CMK (cell line): ENCODE measurements around the gene RNF225.
"Not testable (repeated sequence)": the region's sequence is repeated elsewhere in the genome, so short reads cannot be mapped to it uniquely, and the experiment has no call there.

ENCODE experiments used
- DNase-seq: peaks from one replicate; pipeline ENCODE4 v3.0.0-alpha.2; 2010; ENCODE audit warnings: low read depth

Gene RNF225

DNA sequence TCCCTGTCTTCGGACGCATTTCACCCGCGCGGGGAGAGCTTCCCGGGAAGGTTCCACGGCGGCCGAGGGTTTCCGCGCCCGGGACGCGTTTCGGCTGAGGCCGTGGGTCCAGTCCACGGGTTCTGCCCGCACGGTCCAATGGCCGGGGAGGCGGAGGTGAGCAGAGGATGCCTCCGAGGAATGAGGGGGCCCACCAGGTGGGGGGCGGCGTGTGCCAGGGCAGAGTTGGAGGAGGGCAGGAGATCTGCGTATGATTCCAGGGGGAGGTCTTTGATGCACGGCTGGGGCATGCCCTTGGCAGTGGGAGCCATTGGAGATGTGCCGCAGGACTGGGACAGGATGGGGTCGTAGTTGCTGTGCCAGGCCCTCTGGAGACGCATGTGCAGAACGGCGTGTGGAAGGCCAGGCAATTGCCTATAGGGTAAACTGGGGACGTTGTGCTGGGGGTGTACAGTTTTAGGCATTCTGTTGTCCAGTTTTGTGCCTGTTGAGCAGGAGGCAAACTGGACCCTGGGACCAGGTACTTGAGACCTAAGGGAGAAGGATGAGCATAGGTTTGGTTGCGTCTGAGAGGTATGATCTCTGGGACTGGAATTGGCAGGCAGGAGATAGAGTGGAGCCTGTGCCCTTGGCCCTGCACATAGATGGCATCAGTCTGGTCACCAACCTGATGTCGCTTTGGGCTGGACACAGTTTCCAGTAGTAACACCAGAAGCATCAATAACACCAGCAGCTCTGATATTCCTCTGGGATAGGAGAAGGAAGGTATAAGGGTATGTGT lies 13.7 kb downstream of the RNF225 start:
- DNase-seq = no peak

DNA sequence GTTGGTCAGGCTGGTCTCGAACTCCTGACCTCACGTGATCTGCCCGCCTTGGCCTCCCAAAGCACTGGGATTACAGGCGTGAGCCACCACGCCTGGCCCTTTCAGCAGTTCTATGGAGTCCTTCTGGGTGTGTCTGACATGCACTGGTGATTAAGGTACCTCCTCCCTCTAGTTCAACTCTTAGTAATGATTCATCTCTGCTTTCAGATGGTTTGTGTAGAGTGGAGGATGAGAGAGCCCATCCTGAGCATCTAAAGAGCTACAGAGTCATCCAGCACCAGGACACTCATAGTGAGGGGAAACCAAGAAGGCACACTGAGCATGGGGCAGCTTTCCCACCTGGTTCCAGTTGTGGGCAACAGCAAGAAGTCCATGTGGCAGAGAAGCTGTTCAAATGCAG lies 21.1 kb downstream of the RNF225 start:
- no peak for DNase-seq

DNA sequence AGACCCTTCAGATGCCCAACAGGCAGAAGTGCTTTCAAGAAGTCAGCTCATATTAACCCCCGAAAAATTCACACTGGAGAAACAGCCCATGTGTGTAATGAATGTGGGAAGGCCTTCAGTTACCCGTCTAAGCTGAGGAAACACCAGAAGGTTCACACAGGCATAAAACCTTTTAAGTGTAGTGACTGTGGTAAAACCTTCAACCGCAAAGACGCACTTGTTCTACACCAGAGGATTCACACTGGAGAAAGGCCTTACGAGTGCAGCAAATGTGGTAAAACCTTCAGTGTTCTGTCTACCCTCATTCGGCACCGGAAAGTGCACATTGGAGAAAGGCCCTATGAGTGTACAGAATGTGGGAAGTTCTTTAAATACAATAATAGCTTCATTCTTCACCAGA lies 21.6 kb downstream of the RNF225 start:
- no peak for DNase-seq

DNA sequence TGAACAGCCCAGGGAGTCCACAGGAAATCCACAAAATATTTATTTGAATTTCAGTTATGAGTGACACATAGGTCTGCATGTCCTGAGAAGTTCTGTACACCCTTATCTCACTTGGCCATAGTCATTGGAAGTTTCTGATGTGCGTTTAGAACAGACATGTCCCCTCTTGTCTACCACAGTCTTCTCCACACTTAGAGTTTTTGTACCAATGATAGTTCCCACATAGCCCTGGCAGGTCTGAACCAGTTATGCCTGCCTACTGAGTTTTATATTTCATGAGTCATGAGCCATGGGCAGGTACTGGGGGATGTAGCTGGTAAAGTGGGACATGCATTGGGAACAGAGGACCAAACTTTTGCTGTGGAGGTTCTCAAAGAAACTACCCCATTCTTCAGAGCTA lies 33.2 kb downstream of the RNF225 start:
- no peak for DNase-seq

DNA sequence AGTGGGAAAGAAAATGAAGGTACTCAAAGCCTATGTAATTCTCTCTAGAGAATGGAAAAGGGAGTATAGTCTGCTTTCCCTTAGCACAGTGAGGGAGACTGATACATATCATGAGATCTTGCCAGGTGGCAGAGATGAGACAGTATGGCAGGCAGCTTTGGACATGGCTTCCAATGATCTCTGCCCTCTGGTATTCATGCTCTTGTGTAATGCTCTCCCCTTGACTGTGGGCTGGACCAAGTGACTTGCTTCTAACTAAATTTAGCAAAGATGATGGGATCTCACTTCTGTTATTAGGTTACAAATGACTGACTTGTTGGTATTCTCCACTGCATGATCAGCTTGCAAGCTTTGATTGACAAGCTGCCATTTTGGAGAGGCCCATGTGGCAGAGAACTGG lies 34.3 kb downstream of the RNF225 start:
- DNase-seq = no peak

DNA sequence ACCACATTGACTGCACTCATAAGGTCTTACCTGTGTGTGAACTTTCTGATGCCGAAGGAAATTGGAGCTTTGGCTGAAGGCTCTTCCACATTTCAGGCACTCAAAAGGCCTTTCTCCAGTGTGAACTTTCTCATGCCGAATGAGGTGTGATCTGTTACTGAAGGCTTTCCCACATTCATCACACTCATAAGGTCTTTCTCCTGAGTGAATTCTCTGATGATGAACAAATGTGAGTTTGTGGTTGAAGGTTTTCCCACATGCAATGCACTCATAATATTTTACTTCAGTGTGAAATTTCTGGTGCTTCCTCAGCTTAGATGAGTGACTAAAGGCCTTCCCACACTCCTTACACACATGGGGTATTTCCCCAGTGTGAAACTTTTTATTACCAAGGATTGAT lies 38.8 kb downstream of the RNF225 start:
- DNase-seq = no peak

DNA sequence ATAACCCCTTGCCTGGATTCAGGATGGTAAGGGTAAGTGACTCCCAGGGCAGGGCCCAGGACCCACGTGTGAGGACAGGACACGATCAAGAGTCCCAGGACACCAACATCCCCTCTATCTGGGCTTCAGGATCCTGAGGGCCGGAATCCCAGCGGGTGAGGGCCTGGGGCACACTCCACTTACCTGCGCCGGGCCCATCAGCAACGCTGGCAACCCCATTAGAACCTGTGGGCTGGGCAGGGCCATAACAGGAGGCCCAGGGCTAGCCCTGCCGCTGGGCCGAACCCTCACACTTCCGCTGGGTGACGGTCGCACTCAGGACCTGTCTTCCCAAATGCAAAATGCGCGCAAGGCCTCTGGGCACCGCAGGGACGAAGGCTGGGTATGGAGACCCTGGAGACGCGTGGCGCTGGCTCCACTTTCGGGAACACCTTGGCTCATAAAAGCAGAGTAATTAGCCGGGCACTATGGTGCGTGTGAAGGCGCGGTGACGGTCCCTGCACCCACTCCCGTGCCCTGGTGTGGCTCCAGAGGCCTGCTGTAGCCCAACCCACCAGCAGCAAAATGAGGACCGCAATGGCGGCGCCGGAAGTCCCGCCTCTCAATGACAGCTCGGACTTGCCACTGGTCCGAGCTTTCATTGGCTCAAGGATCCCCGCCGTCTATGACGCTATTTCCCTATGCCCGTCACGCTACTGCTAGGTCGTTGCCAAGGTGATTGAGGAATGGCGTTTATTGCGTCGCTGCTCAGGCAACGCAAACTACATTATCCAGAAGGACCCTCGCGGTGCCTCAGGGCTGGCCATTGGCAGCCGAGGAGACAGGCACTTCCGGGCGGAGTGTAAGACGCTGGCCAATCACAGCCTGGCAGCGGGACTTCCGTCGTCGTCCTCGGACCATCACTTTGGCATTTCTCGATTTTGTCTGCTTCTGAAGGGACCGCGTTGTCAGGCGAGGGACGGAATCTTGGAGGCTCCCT lies 44.4 kb downstream of the RNF225 start, which contains the start of gene ZNF132:
Gene ZNF132 (minus strand): TSS at position 578 of the 979 bp plus-strand sequence. CDS start 332 bp downstream, at position 246.
- peak; percentile 98 for DNase-seq

DNA sequence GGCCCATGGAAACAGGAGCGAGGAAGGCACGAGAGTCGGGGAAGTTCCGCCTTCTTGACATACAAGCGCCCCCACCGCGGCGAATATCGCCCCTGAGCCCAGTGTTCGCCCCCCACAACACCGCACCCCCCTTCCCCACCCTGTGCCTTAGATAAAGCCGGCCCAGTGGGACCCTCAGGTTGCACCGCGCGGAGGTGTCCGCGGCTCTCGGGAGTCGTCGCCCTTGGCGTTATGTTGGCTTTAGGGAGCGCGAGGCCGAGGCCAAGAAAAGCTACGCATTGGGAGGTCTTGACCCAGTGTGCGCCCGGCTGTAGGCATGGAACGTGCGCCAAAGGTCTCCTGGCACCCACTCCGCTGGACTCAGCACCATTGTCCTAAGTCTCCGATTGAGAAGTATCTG lies 45.1 kb downstream of the RNF225 start:
- DNase-seq = no peak

DNA sequence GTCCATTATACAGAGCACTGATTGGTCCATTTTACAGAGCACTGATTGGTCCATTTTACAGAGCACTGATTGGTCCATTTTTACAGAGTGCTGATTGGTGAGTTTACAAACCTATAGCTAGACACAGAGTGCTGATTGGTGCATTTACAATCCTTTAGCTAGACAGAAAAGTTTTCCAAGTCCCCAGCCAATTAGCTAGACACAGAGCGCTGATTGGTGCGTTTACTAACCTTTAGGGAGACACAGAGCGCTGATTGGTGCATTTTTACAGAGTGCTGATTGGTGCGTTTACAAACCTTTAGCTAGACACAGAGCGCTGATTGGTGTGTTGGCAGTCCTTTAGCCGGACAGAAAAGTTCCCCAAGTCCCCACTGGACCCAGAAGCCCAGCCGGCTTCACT lies 47.5 kb downstream of the RNF225 start:
- not testable (repeated sequence) for DNase-seq
